ENCODE data around the gene LRRFIP1.
"Not testable (repeated sequence)": the region's sequence is repeated elsewhere in the genome, so short reads cannot be mapped to it uniquely, and the experiment has no call there.

LRRFIP1 gene

GRCh38 chr2:237627441-237628246, at the start of gene LRRFIP1:
Gene LRRFIP1 (plus strand): TSS chr2:237627587. CDS start chr2:237627645, 58 bp downstream.
- DNase-seq (ENCODE audit: low read depth in 1 of 2, low spot score in 1 of 2) = no peak

GRCh38 chr2:237577956-237578870, 49.2 kb upstream of the LRRFIP1 start:
- DNase-seq (ENCODE audit: low read depth in 1 of 2, low spot score in 1 of 2) = no peak

GRCh38 chr2:237581326-237581725, 46.1 kb upstream of the LRRFIP1 start:
- DNase-seq (ENCODE audit: low read depth in 1 of 2, low spot score in 1 of 2) = no peak

GRCh38 chr2:237581751-237582746, 45.3 kb upstream of the LRRFIP1 start:
- DNase-seq (ENCODE audit: low read depth in 1 of 2, low spot score in 1 of 2) = peak in 1 of 2 donors; percentile 39

GRCh38 chr2:237583385-237584295, 43.7 kb upstream of the LRRFIP1 start:
- no peak for DNase-seq (ENCODE audit: low read depth in 1 of 2, low spot score in 1 of 2)

GRCh38 chr2:237585590-237586221, 41.7 kb upstream of the LRRFIP1 start:
- no peak for DNase-seq (ENCODE audit: low read depth in 1 of 2, low spot score in 1 of 2)

GRCh38 chr2:237588044-237588696, 39.2 kb upstream of the LRRFIP1 start:
- DNase-seq (ENCODE audit: low read depth in 1 of 2, low spot score in 1 of 2) = no peak

GRCh38 chr2:237590272-237591140, 36.9 kb upstream of the LRRFIP1 start, which contains the start of gene RAB17:
Gene RAB17 (minus strand): TSS chr2:237590734. CDS start chr2:237586154, 4,580 bp downstream.
- no peak for DNase-seq (ENCODE audit: low read depth in 1 of 2, low spot score in 1 of 2)

GRCh38 chr2:237591141-237591881, 36.1 kb upstream of the LRRFIP1 start:
- DNase-seq (ENCODE audit: low read depth in 1 of 2, low spot score in 1 of 2) = no peak

GRCh38 chr2:237592425-237592980, 34.9 kb upstream of the LRRFIP1 start:
- DNase-seq (ENCODE audit: low read depth in 1 of 2, low spot score in 1 of 2) = no peak

- no peak for DNase-seq (ENCODE audit: low read depth in 1 of 2, low spot score in 1 of 2)
These were observed 34.4 kb upstream of the LRRFIP1 start for GRCh38 chr2:237593036-237593435.

- no peak for DNase-seq (ENCODE audit: low read depth in 1 of 2, low spot score in 1 of 2)
These were observed 33.6 kb upstream of the LRRFIP1 start for GRCh38 chr2:237593596-237594320.

- DNase-seq (ENCODE audit: low read depth in 1 of 2, low spot score in 1 of 2) = no peak
These were observed 32.9 kb upstream of the LRRFIP1 start for GRCh38 chr2:237594514-237594871.

GRCh38 chr2:237595829-237596519, 31.4 kb upstream of the LRRFIP1 start:
- DNase-seq (ENCODE audit: low read depth in 1 of 2, low spot score in 1 of 2) = not testable (repeated sequence)

GRCh38 chr2:237596520-237597195, 30.7 kb upstream of the LRRFIP1 start:
- no peak for DNase-seq (ENCODE audit: low read depth in 1 of 2, low spot score in 1 of 2)
